GM12878 (cell line): ENCODE measurements around the gene ADGRL2. TPM values are rescaled to one million over a fixed set of nuclear protein-coding genes. Genes with fewer than 3 reads are reported as not detected.

Experiments
- CBFB ChIP-seq: IDR thresholded peaks from 2 replicates; pipeline ENCODE4 v1.6.1; 2016; ENCODE audit warnings: antibody characterized with exemption, low read depth
- CBX5 ChIP-seq: sonication (generic); IDR thresholded peaks from 2 replicates; pipeline ENCODE4 v1.6.1; 2016; ENCODE audit warnings: low read depth, moderate library complexity, mild to moderate bottlenecking, inconsistent platforms
- CHD4 ChIP-seq: fragments of 200-600 bp; sonication (generic); IDR thresholded peaks from 2 replicates; pipeline ENCODE4 v1.6.1; 2016; ENCODE audit warnings: mild to moderate bottlenecking
- MYC ChIP-seq: IDR thresholded peaks from 2 replicates; pipeline ENCODE4 v1.6.1; 2011; ENCODE audit warnings: mild to moderate bottlenecking, low read length, moderate library complexity, inconsistent platforms; ENCODE audit not compliant: insufficient read depth, insufficient replicate concordance, insufficient read length, severe bottlenecking
- PAX8 ChIP-seq: fragments of 450-650 bp; IDR thresholded peaks from 2 replicates; pipeline ENCODE4 v1.6.1; 2017; ENCODE audit warnings: mild to moderate bottlenecking, moderate library complexity
- RFX5 ChIP-seq: IDR thresholded peaks from 2 replicates; pipeline ENCODE4 v1.6.1; 2011; ENCODE audit warnings: low read depth, low read length, improper control_type of control experiment
- ZNF384 ChIP-seq: IDR thresholded peaks from 2 replicates; pipeline ENCODE4 v1.6.1; 2012; ENCODE audit warnings: low read depth, mild to moderate bottlenecking, low read length, improper control_type of control experiment, borderline replicate concordance
- polyA plus RNA-seq, 11 experiments: library from polyadenylated mRNA; depleted of rRNA in 4 of 11; unstranded in 6 of 11; stranded (reverse) in 5 of 11; fragments of >200 nt; fragmentation: Nextera tagmentation in 4 of 11; fragmentation: Illumina TruSeq in 1 of 11; extraction: Ambion mirVana in 4 of 11; extraction: Trizol in 1 of 11; gene quantifications; 1 replicate in 1 of 11; 2 replicates in 10 of 11; pipeline versions ENCODE4 v1.2.1 to v1.2.3, GENCODE V29; 2011 to 2016; ENCODE audit warnings: inconsistent platforms in 2 of 11, missing spikeins in 2 of 11, low read depth in 1 of 11
- total RNA-seq, 4 experiments: library from RNA; depleted of rRNA in 3 of 4; stranded (reverse); fragments of >200 nt in 3 of 4; fragmentation: Illumina TruSeq in 1 of 4; extraction: Trizol in 1 of 4; gene quantifications; 2 replicates each; pipeline versions ENCODE4 v1.2.1 to v1.2.3, GENCODE V29; 2013 to 2021
- TF ChIP-seq, protein P1 (sequence below): fragments of 450-650 bp; IDR thresholded peaks from 2 replicates; pipeline ENCODE4 v1.6.1; 2017; ENCODE audit warnings: mild to moderate bottlenecking, moderate library complexity
- TF ChIP-seq, protein P2 (sequence below): fragments of 450-650 bp; IDR thresholded peaks from 2 replicates; pipeline ENCODE4 v1.6.1; 2016; ENCODE audit warnings: mild to moderate bottlenecking
- TF ChIP-seq, protein P3 (sequence below): IDR thresholded peaks from 2 replicates; pipeline ENCODE4 v1.6.1; 2012; ENCODE audit warnings: low read length, inconsistent platforms
- TF ChIP-seq, protein P4 (sequence below): IDR thresholded peaks from 2 replicates; pipeline ENCODE4 v1.6.1; 2012; ENCODE audit warnings: improper control_type of control experiment, low read depth, low read length; ENCODE audit not compliant: insufficient replicate concordance

The ADGRL2 gene
- total and polyA plus RNA-seq, 10 of the 15 experiments (the other 5 are each of a cell fraction or from before 2014, with no cell fraction given) = 0.03 to 13.6 (median 0.21) TPM

DNA sequence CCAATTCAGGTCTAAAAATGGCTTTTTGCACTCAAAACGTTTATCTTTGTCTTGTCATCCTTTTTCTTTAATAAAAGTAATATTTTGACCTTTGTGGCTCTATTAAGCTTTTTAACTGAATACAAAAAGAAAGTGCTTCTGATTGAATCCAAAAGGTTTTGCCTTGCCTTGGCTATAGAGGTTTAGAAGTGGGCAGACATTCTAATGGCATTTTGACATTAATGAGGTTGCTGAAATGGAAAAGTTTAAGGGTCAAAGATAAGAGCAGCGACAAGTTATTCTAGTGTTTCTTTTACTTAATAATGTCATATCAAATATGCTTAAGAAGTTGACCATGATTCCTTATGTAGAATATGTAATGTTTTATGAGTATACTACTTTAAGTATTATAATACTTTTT is 120.2 kb downstream of the ADGRL2 start (continued):
- TF ChIP-seq, protein P1, sequence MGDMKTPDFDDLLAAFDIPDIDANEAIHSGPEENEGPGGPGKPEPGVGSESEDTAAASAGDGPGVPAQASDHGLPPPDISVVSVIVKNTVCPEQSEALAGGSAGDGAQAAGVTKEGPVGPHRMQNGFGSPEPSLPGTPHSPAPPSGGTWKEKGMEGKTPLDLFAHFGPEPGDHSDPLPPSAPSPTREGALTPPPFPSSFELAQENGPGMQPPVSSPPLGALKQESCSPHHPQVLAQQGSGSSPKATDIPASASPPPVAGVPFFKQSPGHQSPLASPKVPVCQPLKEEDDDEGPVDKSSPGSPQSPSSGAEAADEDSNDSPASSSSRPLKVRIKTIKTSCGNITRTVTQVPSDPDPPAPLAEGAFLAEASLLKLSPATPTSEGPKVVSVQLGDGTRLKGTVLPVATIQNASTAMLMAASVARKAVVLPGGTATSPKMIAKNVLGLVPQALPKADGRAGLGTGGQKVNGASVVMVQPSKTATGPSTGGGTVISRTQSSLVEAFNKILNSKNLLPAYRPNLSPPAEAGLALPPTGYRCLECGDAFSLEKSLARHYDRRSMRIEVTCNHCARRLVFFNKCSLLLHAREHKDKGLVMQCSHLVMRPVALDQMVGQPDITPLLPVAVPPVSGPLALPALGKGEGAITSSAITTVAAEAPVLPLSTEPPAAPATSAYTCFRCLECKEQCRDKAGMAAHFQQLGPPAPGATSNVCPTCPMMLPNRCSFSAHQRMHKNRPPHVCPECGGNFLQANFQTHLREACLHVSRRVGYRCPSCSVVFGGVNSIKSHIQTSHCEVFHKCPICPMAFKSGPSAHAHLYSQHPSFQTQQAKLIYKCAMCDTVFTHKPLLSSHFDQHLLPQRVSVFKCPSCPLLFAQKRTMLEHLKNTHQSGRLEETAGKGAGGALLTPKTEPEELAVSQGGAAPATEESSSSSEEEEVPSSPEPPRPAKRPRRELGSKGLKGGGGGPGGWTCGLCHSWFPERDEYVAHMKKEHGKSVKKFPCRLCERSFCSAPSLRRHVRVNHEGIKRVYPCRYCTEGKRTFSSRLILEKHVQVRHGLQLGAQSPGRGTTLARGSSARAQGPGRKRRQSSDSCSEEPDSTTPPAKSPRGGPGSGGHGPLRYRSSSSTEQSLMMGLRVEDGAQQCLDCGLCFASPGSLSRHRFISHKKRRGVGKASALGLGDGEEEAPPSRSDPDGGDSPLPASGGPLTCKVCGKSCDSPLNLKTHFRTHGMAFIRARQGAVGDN = no peak
- TF ChIP-seq, protein P2, sequence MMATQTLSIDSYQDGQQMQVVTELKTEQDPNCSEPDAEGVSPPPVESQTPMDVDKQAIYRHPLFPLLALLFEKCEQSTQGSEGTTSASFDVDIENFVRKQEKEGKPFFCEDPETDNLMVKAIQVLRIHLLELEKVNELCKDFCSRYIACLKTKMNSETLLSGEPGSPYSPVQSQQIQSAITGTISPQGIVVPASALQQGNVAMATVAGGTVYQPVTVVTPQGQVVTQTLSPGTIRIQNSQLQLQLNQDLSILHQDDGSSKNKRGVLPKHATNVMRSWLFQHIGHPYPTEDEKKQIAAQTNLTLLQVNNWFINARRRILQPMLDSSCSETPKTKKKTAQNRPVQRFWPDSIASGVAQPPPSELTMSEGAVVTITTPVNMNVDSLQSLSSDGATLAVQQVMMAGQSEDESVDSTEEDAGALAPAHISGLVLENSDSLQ = no peak
- TF ChIP-seq MYC (no peak), CBFB (no peak), CBX5 (no peak), PAX8 (no peak), RFX5 (no peak), ZNF384 (no peak), CHD4 (no peak)
- TF ChIP-seq, protein P3, sequence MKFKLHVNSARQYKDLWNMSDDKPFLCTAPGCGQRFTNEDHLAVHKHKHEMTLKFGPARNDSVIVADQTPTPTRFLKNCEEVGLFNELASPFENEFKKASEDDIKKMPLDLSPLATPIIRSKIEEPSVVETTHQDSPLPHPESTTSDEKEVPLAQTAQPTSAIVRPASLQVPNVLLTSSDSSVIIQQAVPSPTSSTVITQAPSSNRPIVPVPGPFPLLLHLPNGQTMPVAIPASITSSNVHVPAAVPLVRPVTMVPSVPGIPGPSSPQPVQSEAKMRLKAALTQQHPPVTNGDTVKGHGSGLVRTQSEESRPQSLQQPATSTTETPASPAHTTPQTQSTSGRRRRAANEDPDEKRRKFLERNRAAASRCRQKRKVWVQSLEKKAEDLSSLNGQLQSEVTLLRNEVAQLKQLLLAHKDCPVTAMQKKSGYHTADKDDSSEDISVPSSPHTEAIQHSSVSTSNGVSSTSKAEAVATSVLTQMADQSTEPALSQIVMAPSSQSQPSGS = no peak
- TF ChIP-seq, protein P4, sequence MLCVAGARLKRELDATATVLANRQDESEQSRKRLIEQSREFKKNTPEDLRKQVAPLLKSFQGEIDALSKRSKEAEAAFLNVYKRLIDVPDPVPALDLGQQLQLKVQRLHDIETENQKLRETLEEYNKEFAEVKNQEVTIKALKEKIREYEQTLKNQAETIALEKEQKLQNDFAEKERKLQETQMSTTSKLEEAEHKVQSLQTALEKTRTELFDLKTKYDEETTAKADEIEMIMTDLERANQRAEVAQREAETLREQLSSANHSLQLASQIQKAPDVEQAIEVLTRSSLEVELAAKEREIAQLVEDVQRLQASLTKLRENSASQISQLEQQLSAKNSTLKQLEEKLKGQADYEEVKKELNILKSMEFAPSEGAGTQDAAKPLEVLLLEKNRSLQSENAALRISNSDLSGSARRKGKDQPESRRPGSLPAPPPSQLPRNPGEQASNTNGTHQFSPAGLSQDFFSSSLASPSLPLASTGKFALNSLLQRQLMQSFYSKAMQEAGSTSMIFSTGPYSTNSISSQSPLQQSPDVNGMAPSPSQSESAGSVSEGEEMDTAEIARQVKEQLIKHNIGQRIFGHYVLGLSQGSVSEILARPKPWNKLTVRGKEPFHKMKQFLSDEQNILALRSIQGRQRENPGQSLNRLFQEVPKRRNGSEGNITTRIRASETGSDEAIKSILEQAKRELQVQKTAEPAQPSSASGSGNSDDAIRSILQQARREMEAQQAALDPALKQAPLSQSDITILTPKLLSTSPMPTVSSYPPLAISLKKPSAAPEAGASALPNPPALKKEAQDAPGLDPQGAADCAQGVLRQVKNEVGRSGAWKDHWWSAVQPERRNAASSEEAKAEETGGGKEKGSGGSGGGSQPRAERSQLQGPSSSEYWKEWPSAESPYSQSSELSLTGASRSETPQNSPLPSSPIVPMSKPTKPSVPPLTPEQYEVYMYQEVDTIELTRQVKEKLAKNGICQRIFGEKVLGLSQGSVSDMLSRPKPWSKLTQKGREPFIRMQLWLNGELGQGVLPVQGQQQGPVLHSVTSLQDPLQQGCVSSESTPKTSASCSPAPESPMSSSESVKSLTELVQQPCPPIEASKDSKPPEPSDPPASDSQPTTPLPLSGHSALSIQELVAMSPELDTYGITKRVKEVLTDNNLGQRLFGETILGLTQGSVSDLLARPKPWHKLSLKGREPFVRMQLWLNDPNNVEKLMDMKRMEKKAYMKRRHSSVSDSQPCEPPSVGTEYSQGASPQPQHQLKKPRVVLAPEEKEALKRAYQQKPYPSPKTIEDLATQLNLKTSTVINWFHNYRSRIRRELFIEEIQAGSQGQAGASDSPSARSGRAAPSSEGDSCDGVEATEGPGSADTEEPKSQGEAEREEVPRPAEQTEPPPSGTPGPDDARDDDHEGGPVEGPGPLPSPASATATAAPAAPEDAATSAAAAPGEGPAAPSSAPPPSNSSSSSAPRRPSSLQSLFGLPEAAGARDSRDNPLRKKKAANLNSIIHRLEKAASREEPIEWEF = no peak
